Frontal cortex (tissue), 4 donors: Measurements from ENCODE around the gene DPYD. TPM values are rescaled to one million over a fixed set of nuclear protein-coding genes. Genes with fewer than 3 reads are reported as not detected.

Source experiments
- DNase-seq, 2 donors: peaks; one replicate each; pipeline ENCODE4 v3.0.0; 2012; ENCODE audit warnings: low spot score in 2 of 2
- FAIRE-seq: peaks from 2 replicates; lab custom pipeline; 2012; peaks lifted over from hg19 to GRCh38; lab: Jason Lieb, UNC
- total RNA-seq: library from RNA; depleted of rRNA; stranded (reverse); fragments of >200 nt; gene quantifications from one replicate; pipeline ENCODE4 v1.2.3, GENCODE V29; 2014
- donor health status: control.
- donor health status: control.
- donor health status: control.

The DPYD gene
- total RNA-seq, 1 donor from 2014 or later = 51.4 TPM

- DNase-seq (no peak), FAIRE-seq (no peak)
Measured at GRCh38 chr1:97051823-97052222, 869.0 kb downstream of the DPYD start.

DNA sequence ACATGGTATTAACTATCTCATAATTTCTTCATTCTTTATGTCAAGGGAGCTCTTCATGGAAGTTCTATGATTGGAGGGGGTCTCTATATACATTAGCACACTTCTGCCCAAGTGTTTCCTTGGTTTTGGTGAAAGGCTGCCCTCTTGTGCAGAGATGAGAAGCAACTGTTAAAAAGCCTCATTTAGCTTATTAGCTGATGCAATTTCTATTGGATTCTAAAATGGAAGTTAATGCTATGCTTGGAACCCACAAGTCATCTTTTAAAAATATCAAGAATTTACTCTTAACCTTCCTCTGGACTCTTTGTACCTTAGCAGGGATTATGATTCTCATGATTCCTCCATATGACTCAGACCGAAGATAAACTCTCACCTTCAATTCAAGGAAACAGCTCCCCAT is 870.3 kb downstream of the DPYD start:
- no peak for DNase-seq

GRCh38 chr1:97047421-97047793 is 873.4 kb downstream of the DPYD start:
- no peak for FAIRE-seq
- DNase-seq = no peak

More for the DNA sequence above, 870.3 kb downstream of the DPYD start:
- FAIRE-seq = no peak

- DNase-seq = no peak
- FAIRE-seq = no peak
Measured at GRCh38 chr1:97046765-97047420, 873.9 kb downstream of the DPYD start.

- no peak for DNase-seq
Measured at GRCh38 chr1:97044159-97044760, 876.6 kb downstream of the DPYD start.

DNA sequence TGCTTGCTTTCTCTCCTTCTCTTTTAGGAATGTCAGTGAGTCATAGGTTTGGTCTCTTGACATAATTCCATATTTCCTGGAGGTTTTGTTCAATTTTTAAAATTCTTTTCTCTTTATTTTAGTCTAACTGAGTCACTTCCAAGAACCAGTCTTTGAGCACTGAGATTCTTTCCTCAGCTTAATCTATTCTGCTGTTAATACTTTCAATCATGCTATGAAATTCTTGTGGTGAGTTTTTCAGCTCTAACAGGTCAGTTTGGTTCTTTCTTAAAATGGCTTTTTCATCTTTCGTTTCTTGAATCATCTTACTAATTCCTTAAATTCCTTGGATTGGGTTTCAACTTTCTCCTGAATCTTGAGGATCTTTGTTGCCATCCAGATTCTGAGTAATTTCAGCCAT is 878.3 kb downstream of the DPYD start:
- FAIRE-seq = no peak
- no peak for DNase-seq

More at GRCh38 chr1:97044159-97044760, 876.6 kb downstream of the DPYD start:
- no peak for FAIRE-seq

DNA sequence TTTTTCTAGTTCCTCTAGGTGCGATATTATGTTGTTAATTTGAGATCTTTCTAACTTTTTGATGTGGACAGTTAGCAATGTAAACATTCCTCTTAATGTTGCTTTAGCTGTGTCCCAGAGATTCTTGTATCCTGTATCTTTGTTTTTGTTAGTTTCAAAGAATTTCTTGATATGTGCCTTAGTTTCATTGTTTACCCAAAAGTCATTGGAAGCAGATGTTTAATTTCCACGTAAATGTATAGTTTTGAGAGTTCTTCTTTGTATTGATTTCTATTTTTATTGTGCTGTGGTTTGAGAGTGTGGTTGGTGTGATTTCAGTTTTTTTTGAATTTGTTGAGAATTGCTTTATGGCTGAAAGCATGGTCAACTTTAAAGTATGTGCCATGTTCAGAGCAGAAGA is 879.8 kb downstream of the DPYD start:
- FAIRE-seq = no peak
- DNase-seq = no peak

DNA sequence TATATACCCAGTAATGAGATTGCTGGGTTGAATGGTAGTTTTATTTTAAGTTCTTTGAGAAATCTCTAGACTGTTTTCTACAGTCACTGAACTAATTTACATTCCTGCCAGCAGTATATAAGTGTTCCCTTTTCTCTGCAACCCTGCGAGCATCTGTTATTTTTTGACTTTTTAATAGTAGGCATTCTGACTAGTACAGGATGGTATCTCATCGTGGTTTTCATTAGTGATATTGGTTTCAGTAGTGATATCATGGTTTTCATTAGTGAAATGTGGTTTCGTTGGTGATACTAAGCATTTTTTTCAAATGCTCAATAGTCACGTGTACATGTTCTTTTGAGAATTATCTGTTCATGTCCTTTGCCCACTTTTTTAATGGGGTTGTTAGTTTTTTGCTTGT is 882.4 kb downstream of the DPYD start:
- FAIRE-seq (no peak), DNase-seq (no peak)

DNA sequence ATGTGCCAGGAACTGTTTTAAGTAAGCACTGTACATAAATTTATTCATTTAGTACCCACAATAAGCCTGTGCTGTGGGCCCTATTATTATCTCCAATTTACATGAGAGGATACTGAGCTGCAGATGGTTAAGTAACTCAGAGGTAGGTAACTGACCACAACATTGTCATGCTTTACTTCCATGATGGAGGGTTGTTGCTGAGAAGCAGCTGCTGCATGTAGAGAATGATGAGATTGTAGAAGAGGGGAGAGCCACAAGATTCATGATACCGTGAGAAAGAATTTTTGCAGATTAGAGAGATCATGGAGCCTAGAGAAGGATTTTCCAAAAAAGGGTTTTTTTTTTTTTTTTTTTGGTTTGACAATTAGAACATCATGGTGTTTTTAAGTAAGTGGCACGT is 886.2 kb downstream of the DPYD start:
- DNase-seq (no peak), FAIRE-seq (no peak)

- DNase-seq = no peak
- FAIRE-seq = no peak
Measured at GRCh38 chr1:97033949-97034348, 886.9 kb downstream of the DPYD start.
